ENCODE data around the gene LHPP.

Gene LHPP

GRCh38 chr10:124559372-124560132, 97.9 kb downstream of the LHPP start:
- DNase-seq, result no peak

- DNase-seq, result no peak
Observed at GRCh38 chr10:124560377-124561105, 98.9 kb downstream of the LHPP start.

GRCh38 chr10:124561206-124561605, 99.6 kb downstream of the LHPP start:
- DNase-seq, result no peak

GRCh38 chr10:124562425-124563060, 100.9 kb downstream of the LHPP start:
- DNase-seq, result no peak

- DNase-seq, result no peak
Observed at GRCh38 chr10:124563320-124564040, 101.9 kb downstream of the LHPP start.

- DNase-seq, result no peak
Observed at GRCh38 chr10:124564881-124565280, 103.3 kb downstream of the LHPP start.

- DNase-seq, result no peak
Observed at GRCh38 chr10:124565565-124566221, 104.1 kb downstream of the LHPP start.

GRCh38 chr10:124566222-124566888, 104.7 kb downstream of the LHPP start:
- DNase-seq, result no peak

- no peak for DNase-seq
Observed at GRCh38 chr10:124566981-124567835, 105.6 kb downstream of the LHPP start.

- no peak for DNase-seq
Observed at GRCh38 chr10:124568339-124568738, 106.7 kb downstream of the LHPP start.

- DNase-seq, result no peak
Observed at GRCh38 chr10:124568848-124569622, 107.4 kb downstream of the LHPP start.

- DNase-seq, result no peak
Observed at GRCh38 chr10:124569623-124570470, 108.2 kb downstream of the LHPP start.

- no peak for DNase-seq
Observed at GRCh38 chr10:124570646-124571045, 109.0 kb downstream of the LHPP start.

GRCh38 chr10:124572751-124573150, 111.1 kb downstream of the LHPP start:
- no peak for DNase-seq

GRCh38 chr10:124573726-124574455, 112.3 kb downstream of the LHPP start:
- DNase-seq, result no peak

GRCh38 chr10:124574456-124575070, 112.9 kb downstream of the LHPP start:
- DNase-seq, result no peak

- DNase-seq, result no peak
Observed at GRCh38 chr10:124575107-124576035, 113.7 kb downstream of the LHPP start.
